Measurements from ENCODE around the gene RALB.
"Not testable (repeated sequence)": the region's sequence is repeated elsewhere in the genome, so short reads cannot be mapped to it uniquely, and the experiment has no call there.

The RALB gene

DNA sequence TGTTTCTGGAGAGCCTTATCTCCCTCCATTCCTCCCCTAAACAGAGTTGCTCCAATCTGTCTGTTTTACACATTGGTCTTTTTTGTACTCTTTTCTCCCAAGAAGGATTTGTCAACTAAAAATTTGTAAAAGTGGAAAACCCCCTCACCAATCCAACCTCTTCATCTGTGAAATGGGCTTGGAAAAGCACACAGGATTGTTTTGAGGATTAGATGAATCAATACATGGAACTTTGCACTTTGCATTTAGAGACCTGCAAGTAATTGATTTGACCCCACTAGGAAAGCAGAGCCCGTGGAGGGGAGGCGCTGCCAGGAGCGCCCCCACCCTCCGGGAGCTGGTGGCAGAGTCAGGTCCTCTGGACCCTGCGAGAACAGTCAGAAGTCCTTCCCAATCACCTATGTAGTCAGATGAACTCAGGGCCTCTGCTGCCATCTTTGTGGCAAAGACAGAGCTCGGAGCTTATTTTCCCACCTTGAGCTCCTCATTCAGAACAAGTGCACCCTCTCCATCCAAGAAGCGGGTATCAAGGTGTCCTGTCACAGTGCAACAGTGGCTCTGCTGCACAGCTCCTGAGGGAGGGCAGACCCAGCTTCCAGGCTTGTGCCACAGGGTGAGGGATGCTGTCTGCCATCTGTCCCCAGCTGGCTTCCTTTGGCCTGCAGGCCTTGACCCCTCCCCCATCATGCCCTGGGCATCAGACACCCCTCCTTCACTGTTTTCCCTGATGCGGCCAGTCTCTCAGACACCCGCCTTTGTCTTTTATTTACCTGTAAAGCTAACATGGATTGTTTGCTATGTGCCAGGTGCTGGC, 27.7 kb upstream of the RALB start:
- DNase-seq, result no peak

DNA sequence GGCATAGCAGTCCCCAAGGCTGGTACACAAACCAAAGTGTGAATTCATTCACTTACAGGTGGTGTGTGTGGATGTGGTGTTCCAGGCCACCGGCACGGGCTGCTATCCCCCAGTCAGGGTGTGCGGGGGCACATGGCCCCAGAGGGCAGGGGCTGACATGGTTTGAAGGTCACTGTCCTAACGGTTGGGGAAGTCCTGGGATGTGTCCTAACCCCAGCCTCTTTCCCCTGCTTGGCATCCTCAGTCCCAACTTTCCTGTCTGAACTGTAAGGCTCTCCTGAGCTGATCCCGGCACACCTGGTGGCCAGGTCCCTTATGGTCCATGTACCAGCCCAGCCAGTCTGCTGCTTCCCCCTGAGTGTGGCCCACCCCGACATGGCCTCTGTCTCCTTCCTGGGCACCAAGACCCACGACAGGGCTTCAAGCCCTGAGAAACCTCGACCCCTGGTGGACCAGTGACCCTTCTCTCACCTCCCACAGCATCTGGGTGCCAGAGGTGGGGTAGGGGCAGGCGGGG, 27.0 kb upstream of the RALB start:
- DNase-seq, result no peak

DNA sequence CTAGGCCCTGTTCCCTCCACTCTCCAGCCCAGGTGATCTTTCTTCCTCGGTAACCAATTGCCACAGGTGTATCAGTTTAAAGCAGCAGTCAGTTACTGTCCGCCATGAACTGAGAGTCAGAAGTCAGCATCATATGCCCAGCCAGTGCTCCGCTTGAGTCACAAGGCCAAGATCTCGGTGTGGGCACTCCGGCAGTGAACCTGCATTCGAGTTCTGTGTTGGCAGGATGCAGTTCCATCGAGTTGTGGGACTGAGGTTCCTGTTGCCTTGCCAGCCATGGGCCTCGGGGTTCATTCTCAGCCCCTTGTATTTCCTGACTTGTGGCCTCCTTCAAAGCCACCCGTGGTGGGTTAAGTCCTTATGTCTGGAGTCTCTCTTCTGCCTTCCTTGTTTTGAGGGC, 26.3 kb upstream of the RALB start:
- DNase-seq, result no peak

DNA sequence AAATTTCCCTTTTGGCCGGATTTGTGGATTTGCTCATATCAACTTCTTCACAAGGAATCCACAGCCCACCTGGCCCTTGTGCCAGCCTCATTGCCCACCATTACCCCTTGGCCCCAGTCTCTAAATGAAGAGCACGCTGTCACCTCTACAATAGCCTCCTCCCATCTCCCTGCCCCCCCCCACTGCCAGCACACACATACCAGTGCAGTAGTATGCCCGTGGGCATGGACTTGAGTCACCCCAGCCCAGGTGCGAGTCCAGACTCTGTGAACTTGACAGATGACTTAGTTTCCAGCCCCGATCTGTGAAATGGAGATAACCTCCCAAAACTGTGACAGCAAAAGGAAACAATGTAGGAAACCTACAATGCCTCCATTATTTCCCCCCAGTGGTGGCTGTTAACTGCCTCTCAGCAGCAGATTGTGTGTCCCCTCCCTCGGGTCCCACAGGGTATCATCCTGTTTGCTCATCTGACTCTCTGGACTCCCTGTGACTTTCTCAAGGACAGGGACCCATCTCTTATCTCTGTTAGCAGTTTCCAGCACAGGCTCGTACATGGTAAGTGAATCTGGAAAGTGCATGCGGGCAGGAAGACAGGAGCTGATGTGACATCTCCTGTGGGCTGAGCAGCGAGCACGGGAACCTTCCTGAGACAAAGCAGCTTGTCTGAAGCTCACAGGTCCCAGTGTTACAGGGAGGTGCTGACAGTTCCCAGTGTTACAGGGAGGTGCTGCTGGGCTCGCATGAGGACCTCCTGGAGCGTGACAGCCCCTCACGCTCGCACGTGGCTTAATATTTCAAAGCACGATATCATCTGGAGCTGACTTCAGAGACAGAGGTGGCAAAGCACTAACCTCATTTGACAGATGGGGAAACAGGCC, 25.3 kb upstream of the RALB start:
- DNase-seq, result no peak

DNA sequence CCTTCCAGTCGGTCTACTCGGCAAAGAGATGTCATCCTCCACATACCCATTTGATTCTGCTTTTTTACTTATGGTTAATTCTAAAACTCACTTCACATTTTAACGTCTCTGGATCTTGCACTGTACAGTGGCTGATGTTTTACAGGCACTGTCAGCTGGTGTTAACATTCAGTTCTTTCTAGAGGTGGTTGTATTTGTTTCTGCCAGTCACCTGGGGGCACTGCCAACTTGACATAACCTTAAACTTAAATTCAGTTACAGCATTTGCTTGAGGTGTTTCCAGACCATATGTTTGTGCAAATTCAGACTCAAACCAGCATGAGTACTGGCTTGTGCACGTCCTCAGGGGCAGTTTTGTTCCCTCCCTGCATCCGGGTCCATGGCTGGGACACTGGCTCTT, 24.1 kb upstream of the RALB start:
- no peak for DNase-seq

DNA sequence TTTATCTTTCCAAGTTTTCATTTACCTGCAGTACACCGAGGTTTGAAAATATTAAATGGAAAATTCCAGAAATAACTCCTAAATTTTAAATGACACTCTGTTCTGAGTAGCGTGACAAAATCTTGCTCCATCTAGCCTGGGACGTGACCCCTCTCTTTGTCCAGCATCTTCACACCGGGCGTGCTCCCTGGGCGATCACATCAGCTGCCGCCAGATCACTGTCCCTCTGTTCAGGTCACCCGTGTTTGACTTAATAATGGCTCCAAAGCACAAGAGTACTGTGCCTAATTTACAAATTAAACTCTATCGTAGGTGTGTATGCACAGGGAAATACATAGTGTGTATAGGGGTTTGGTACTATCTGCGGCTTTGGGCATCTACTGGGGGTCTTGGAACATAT, 23.3 kb upstream of the RALB start:
- no peak for DNase-seq

DNA sequence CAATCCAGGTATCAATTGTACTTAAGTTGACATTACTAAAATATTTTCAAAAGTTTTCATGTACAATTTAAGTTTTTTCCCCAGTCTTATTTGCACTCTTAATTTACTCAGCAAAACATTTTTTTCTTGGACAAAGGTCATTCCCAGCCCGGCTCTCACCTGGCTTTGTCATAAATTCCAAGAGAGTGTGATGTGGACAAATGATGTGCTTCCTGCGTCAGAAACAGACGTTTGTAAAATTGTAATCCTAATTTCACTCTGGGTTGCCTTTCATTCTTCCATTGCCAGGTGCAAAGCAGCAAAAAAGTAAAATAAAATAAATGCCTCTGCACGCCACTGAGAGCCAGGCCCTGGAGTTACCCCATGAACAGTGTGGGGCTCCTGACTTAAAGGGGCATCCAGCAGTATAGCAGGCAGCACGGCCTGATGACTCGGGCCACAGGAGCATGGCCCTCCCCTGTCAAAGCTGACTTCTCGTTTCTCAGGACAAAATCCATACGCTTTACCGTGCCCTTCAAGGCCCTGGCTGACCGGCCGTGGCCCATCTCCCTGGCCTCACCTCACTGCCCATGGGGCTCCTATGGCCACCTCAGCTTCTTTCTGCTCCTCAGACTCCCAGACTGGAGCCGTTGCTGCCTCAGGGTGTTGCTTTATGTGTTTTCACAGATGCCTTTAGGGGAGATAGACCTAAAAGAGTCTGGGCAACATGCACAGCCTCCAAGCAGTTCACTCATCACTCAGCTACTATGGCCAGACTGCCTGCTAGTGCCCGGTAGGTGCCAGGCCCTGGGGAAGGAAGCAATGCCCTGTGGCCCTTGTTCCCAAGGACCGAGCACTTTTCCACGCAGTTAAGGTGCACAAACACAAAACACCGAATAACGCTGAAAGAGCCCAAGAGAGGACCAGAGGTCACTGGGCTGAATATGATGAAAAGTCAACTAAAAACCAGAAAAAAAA, 21.9 kb upstream of the RALB start:
- DNase-seq, result no peak

DNA sequence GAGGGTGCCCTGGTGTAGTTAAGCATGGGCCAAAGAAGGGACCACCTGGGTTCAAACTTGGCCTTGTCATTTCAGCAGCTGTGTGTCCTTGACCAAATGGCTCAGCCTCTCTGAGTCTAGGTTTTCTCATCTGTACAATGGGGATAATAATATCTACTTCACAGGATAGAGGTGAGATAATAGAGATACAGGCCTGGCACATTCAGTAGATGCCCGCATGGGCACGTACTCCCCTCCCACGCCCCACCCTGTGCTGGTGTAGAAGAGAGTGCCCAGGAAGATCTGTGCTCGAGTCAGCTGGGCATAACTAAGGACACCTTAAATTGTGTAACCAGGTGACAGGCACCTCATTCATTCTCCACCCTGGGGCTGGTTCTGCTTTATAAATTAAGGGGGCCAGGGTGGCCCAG, 21.1 kb upstream of the RALB start:
- no peak for DNase-seq

DNA sequence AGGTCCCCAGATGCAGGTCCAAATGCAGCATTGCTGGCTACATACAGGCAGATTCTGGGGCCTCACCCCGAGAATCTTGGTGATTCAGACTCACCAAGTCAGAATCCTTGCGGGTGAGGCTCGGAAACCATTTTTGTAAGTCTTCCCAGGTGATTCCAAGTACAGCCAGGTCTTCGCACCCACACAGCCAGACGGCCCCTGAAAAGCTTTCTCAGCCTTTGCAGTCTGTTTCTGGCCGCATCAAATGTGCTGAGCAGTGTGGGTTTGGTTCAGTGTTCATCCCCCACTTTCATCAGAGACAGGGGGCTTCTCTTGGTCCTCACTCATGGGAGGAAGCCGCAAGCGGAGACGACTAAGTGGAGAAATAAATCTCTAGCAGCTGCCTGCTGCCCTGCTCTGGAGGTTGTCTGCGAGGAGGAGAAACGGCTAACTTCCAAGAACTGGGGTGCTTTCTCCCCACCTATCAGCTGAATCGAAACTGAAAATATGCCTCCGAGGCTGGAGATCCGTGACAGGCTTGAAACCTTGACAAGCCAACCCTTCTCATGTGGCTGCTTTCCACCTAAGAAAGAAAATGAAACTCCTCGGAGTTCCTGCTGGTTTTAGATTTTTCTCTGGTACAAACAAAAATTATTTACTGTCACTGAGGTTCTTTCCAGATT, 20.5 kb upstream of the RALB start:
- peak; percentile 77 for DNase-seq

DNA sequence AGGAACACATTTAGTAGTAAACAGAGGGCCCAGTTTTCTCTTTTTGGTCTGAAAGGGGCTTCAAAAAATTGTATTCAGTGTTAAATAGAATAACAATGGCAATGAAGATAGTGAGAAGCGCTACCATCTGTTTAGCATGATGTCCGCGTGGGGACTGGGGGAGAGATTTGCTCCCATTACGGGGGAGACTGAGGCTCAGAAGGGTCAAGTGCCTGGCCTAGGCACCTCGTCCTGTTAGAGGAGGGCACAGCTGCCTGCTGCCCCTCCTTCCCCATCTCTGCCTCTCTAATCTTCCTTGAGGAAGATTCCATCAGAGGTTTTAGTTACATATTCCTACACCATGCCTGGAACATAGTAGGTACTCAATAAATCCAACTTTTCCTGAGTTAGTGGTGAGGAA, 19.4 kb upstream of the RALB start:
- DNase-seq, result no peak

DNA sequence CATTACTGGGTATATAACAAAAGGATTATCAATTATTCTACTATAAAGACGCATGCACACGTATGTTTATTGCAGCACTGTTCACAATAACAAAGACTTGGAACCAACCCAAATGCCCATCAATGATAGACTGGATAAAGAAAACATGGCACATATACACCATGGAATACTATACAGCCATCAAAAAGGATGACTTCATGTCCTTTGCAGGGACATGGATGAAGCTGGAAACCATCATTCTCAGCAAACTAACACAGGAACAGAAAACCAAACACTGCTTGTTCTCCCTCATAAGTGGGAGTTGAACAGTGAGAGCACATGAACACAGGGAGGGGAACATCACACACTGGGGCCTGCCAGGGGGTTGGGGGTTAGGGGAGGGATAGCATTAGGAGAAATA, 17.5 kb upstream of the RALB start:
- DNase-seq, result not testable (repeated sequence)

DNA sequence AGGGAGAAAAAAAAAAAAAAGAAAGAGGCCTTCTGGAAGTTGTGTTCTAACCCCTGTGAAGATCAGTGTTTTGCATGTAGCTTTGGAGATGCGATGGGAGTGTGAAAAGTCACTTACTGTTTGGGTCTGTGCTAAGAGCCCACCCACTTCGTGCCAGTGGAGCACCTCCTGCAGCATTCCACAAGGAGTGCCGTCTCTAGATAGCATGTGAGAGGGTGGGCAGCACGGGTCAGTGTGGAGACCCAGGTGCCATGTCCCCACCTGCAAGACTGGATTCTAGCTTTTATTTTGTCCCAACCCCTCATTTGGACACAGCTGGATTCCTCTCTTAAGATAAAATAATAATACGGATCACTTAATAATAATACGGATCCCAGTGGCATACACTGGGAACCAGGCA, 17.0 kb upstream of the RALB start:
- DNase-seq, result no peak

DNA sequence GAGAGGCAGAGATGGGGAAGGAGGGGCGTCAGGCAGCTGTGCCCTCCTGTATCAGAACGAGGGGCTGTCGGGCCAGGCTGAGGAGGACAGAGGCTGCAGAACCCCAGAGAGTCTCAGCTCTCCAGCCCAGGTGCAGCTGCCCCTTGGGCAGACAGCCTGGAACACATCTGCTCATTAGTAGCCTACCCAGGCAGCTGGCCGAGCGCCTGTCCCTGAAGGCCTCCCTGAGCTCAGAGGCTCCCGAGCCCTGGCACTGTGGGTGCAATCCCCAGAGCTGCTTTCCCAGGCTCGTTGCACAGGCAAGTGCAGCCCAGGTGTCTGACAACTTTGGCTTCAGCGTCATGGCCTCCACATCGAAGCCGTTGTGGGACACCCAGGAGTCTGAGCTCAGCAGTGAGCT, 16.3 kb upstream of the RALB start:
- no peak for DNase-seq

DNA sequence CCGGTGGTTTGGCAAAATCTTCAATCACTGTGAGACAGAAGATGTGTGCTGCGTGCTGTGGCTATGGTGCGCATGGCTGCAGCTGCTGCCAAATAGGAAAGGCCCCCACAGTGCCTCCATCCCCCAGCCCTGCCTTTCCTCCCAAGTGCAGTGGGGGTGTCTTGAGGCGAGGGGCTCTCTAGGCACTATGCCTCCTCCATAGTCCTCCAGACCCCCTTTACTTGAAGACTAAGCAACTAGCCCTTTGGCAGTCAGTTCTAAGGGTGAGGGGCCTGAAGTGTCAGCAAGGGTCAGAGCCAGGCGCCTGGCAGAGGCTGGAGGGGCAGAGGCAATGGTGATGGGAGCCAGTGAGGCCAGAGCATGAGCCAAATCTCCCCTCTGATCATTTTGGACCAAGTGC, 15.9 kb upstream of the RALB start:
- no peak for DNase-seq

DNA sequence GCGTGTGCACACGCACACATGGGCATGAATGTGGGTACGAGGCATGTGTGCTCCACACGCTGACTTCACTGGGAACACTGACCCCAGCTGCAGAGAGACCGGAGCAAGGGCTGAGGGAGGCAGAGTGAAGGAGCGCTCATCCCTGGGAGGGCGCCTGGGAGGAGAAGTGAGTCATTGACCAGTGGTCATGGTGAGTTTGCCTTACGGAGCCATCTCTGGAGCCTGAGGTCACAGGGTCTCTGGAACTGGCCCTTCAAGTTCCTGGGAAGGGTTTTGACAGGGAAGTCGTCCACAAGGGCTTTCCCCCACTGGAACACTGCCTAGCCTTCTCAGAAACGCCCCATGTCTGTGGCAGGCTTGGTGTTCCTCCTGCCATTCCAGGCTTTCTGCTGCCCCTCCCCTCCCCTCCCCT, 15.2 kb upstream of the RALB start:
- DNase-seq, result no peak

DNA sequence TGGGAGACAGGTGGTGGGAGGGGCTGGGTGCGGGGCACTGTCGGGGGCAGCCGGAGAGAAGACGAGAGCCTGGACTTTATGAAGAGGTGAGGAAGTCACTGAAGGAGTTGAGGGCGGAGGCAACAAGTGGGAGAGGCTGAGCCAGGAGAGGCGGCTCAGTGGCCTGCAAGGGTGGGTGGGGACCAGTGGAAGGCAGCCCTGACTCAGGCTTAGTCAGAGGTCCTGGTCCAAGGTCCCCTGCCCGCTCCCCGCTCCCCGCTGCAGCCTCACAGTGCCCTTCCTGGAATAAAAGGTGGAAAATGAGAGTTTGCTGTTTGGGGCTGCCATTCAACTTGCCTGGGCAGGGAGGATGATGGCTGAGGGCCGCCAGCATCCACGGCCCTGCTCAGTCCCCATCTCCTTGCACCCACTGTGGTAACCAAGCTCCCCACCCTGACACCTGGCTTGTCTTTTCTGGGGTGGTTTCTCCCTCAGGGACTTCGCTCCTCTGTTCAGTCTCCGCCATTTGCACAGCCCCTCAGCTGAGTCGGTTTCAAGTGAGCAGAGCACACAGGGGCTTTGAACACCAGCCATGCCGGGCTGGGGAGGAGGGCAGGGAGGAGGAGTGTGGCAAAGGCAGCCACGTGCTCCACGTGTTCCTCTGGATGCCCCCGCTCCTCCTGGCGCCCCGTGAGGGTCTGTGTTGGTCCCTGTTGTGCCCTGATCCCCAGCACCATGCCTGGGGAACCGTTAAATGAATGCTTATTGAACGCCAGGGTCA, 13.7 kb upstream of the RALB start:
- no peak for DNase-seq

DNA sequence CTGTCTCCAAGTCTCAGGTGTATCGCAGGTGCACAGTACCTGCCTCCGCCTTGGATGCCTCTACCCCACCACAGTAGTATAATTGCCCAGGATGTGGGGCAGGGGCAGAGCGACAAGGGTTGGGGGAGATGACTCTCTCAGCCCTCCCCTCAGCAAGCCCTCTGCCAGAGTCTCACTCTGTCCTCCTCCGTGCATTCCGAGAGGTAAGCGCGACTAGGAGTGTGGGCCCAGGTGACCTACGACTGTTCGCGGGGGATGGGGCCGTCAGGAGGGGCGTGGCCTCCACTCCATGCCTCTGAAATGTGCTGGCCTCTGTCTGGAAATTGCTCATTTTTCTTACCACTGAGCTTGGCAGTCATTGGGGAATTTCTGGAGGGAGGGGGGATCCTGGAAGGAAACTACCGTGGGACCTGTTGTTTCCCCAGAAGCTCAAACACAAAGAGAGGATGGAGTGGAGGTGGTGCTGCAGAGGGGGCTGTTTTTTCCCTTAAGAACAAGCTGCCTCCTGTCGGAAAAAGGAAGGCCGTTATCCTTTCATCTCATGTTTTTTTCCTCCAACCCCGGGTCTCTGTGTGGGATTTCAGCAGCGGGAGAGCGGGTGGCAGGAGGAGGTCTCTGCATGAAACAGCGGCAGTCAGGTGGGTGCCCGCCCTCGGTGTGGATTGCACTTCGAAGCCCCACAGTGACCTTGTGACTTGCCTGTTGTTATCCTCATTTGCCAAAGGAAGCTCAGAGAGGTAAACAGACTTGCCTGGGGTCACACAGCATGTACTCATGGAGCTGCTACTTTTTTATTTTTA, 13.0 kb upstream of the RALB start:
- no peak for DNase-seq

DNA sequence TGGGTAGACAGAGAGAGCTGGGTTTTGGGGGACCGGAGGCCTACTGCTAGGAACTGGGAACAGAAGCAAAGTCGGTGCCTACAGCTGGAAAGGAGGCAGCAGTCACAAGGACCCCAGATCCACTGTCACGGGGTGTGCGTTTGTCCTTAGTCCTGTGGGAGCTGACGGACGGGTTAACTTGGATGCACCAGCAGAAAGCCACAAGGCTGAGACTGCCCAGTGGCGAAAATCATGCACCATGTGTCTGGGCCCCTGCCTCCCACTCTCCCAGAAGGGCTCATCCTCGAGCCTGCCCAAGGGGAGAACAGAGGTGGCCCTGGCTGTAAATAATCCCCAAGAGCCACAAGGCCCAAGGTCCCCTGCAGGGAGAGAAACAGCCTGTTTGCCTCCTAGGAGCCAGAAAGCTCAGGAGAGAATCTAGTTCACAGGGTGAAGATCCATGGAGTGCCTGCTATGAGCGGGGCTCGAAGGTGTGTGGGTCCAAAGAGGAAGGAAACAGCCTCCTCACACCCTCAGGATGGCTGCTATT, 11.7 kb upstream of the RALB start:
- no peak for DNase-seq

DNA sequence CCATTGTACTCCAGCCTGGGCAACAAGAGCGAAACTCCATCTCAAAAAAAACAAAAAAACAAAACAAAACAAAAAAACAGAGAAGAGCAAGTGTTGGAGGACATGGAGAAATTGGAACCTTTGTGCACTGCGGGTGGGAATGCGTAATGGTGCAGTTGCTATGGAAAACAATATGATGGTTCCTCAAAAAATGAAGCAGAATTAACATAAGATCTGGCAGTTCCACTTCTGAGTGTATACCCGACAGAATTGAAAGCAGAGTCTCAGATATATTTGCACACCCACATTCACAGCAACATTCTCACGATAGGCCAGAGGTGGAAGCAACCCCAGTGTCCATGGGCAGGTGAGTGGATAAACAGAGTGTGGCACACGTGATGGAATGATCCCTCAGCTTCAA, 11.0 kb upstream of the RALB start:
- no peak for DNase-seq

DNA sequence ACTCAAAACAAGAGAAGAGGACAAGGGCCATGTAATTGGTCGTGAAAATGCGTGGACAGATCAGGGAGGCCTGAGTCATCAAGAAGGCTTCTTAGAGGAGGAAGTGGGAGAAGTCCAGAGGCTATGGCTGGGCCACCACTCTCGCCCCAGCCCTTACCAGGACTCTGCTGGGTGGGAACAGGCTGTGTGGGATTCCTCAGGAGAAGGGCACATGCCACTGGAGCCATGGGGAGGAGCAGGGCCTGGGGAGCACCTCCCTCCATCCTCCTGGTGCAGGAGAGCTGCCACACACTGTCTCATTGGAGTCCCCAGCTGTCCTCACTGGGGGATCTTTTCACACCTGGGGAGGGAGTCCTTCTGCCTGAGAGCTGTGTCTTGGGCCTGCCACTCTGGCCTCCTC, 9.4 kb upstream of the RALB start:
- no peak for DNase-seq
